Thoracic aorta (tissue), 2 donors: ENCODE measurements around the gene CLTCL1. TPM values are rescaled to one million over a fixed set of nuclear protein-coding genes. Genes with fewer than 3 reads are reported as not detected.
"Not testable (repeated sequence)": the region's sequence is repeated elsewhere in the genome, so short reads cannot be mapped to it uniquely, and the experiment has no call there.

Experiments
- ATAC-seq: fragments of 150-250 bp; one replicate; pipeline ENCODE4 v1.8.0; 2017; ENCODE audit warnings: low read depth; ENCODE audit not compliant: insufficient number of reproducible peaks, low FRiP score
- DNase-seq: peaks from one replicate; pipeline ENCODE4 v3.0.0-alpha.2; 2020; ENCODE audit warnings: low spot score
- H3K27ac ChIP-seq, 2 donors: fragments of 200-600 bp; sonication (generic); 1 replicate in 1 of 2; 2 replicates in 1 of 2; pipeline ENCODE4 v1.5.1; 2016; ENCODE audit warnings: mild to moderate bottlenecking in 2 of 2, moderate library complexity in 2 of 2
- H3K27me3 ChIP-seq: fragments of 200-600 bp; sonication (generic); replicated peaks from 2 replicates; pipeline ENCODE4 v1.6.0; 2016; ENCODE audit warnings: mild to moderate bottlenecking; ENCODE audit not compliant: insufficient read depth
- H3K36me3 ChIP-seq: fragments of 200-600 bp; sonication (generic); one replicate; pipeline ENCODE4 v1.5.1; 2016
- H3K4me1 ChIP-seq, 2 donors: fragments of 200-600 bp; sonication (generic); 1 replicate in 1 of 2; 2 replicates in 1 of 2; pipeline versions ENCODE4 v1.5.1 to v1.6.0; 2016; ENCODE audit warnings: low read depth in 2 of 2, mild to moderate bottlenecking in 1 of 2; ENCODE audit not compliant: control insufficient read depth in 1 of 2
- H3K4me3 ChIP-seq: fragments of 200-600 bp; sonication (generic); 2 replicates; pipeline ENCODE4 v1.5.1; 2016; ENCODE audit warnings: mild to moderate bottlenecking
- H3K9me3 ChIP-seq: fragments of 200-600 bp; sonication (generic); 2 replicates; pipeline ENCODE4 v1.5.1; 2016
- total RNA-seq, 2 donors: library from RNA; depleted of rRNA; stranded (reverse); fragments of >200 nt; gene quantifications; one replicate each; pipeline versions ENCODE4 v1.1.0 to v1.2.3, GENCODE V29; 2016
- TF ChIP-seq, protein P1 (sequence below): fragments of 200-600 bp; sonication (generic); IDR thresholded peaks from one replicate; pipeline ENCODE4 v1.5.1; 2019; ENCODE audit warnings: antibody characterized with exemption

Gene CLTCL1
- total RNA-seq, 2 donors from 2014 or later: 5.3 to 6.1 TPM

DNA sequence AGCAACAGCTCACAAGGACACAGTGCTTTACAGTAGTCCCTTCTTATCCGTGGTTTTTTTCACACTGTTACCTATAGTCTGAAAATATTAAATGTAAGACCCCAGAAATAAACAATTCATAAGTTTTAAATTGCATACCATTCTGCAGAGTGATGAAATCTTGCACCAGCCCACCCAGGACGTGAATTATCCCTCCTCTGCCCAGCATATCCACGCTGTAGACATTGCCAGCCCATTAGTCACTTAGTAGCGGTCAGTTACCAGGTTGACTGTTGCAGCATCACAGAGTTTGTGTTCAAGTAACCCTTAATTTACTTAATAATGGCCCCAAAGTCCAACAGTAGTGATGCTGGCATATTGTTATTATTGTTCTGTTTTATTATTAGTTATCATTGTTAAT, 3.6 kb downstream of the CLTCL1 start:
- no peak for ATAC-seq
- H3K9me3 ChIP-seq: no peaks in the 10 kb centered on the region
- H3K4me1 ChIP-seq: peaks cover 0 to 14% of the 10 kb centered on the region in 2 donors
- TF ChIP-seq, protein P1, sequence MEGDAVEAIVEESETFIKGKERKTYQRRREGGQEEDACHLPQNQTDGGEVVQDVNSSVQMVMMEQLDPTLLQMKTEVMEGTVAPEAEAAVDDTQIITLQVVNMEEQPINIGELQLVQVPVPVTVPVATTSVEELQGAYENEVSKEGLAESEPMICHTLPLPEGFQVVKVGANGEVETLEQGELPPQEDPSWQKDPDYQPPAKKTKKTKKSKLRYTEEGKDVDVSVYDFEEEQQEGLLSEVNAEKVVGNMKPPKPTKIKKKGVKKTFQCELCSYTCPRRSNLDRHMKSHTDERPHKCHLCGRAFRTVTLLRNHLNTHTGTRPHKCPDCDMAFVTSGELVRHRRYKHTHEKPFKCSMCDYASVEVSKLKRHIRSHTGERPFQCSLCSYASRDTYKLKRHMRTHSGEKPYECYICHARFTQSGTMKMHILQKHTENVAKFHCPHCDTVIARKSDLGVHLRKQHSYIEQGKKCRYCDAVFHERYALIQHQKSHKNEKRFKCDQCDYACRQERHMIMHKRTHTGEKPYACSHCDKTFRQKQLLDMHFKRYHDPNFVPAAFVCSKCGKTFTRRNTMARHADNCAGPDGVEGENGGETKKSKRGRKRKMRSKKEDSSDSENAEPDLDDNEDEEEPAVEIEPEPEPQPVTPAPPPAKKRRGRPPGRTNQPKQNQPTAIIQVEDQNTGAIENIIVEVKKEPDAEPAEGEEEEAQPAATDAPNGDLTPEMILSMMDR: no peak
- DNase-seq: no peak
- no peaks in the 10 kb centered on the region for H3K27me3 ChIP-seq
- no peak overlapping the region for H3K27ac ChIP-seq
- H3K36me3 ChIP-seq: no peaks in the 10 kb centered on the region
- H3K4me3 ChIP-seq: no peak overlapping the region

DNA sequence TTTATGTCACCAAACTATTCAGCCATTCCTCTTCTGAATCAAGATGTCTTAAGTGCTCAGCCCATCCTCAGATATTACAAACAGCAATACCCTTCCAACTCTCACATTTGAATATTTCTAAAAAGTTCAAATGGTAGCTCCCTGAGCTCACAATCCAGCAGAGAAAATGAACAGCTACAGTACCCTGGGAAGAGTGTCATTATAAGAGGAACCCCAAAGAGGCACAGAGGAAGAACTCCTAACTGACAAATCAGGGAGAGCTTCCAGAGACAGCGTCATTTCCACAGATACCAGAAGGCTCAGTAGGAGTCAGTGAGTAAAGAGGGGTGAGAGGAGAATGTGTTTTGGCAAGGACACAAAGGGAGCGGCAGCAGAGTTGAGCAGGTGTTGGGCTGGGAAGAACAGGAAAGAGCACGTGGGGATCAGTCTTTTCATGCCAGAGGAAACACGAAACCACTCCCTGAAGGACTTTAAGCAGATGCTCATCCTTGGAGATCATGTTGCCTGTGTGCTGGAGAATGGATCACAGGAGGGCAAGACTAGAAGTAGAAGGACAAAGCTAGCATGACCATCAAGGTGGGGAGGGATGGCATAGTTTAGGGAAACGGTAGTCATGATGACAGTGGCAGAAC, 4.3 kb downstream of the CLTCL1 start:
- H3K4me1 ChIP-seq: peaks cover 0 to 9% of the 10 kb centered on the region in 2 donors

DNA sequence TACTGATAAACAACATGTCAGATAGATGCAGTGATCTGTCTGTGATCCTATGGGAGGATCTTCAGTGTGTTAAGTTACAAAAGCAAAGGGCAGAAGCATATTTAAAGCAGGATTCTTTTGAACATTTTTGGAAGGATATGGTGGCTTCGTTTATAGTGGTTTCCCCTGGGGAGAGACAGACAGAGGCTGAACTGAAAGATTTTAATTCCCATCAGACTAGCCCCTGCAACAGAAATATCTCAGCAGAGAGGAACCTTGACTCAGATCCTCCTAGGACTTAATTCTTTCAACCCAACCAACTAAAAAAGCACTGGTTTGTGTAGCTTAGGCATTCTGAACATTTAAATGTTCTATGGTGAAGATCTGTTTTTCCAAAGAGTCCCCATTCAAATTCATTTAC, 5.7 kb downstream of the CLTCL1 start:
- TF ChIP-seq, protein P1: no peak
- Histone ChIP-seq H3K4me1 (peaks cover 0 to 7% of the 10 kb centered on the region in 2 donors), H3K27ac (no peak overlapping the region), H3K27me3 (no peaks in the 10 kb centered on the region), H3K9me3 (no peaks in the 10 kb centered on the region), H3K36me3 (no peaks in the 10 kb centered on the region), H3K4me3 (no peak overlapping the region)
- DNase-seq (no peak), ATAC-seq (no peak)

More for the DNA sequence above, 4.3 kb downstream of the CLTCL1 start:
- H3K4me3 ChIP-seq: no peak overlapping the region
- no peaks in the 10 kb centered on the region for H3K27me3 ChIP-seq
- TF ChIP-seq, protein P1: no peak
- no peaks in the 10 kb centered on the region for H3K9me3 ChIP-seq
- no peak for DNase-seq
- no peak for ATAC-seq
- no peaks in the 10 kb centered on the region for H3K36me3 ChIP-seq
- no peak overlapping the region for H3K27ac ChIP-seq

DNA sequence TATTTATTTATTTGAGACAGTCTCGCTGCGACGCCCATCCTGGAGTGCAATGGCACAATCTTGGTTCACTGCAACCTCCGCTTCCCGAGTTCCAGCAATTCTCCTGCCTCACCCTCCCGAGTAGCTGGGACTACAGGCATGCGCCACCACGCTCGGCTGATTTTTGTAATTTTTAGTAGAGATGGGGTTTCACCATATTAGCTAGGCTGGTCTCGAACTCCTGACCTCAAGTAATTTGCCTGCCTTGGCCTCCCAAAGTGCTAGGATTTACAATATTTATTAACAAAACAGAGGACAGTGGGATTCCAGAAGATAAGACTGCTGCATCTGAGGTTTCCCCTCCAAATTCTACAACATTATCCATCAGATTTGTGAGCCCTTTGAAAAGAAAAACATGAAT, 12.4 kb downstream of the CLTCL1 start:
- not testable (repeated sequence) for DNase-seq, H3K27me3 ChIP-seq, H3K4me3 ChIP-seq, ATAC-seq, H3K9me3 ChIP-seq, H3K4me1 ChIP-seq, H3K36me3 ChIP-seq, H3K27ac ChIP-seq

DNA sequence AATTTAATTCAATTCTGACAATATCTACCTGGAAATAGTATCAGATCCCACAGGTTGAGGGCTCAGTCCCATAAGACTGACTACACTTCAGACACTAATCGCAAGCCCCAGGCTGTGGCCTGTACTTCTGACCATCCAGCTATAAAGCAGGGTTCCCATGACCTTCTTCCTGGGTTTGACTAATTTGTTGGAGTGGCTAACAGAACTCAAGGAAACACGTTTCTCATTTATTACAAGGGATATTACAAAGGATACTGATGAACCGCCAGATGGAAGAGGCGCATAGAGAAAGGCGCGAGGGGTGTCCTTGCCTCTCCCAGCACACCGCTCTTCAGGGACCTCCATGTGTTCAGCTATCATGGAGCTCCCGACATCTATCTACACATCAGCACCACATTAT, 13.7 kb downstream of the CLTCL1 start:
- Histone ChIP-seq H3K27ac (no peak overlapping the region), H3K27me3 (no peaks in the 10 kb centered on the region), H3K36me3 (peaks cover 2% of the 10 kb centered on the region), H3K4me3 (no peak overlapping the region), H3K9me3 (no peaks in the 10 kb centered on the region), H3K4me1 (no peaks in the 10 kb centered on the region)
- DNase-seq (no peak), ATAC-seq (no peak)
- TF ChIP-seq, protein P1: no peak
